ENCODE data around the gene CCK. TPM values are rescaled to one million over a fixed set of nuclear protein-coding genes. Genes with fewer than 3 reads are reported as not detected.

The CCK gene
- total and polyA plus RNA-seq, 7 donors = 0.22 to 0.31 TPM; not detected in 5

- ATAC-seq (peak; percentile 41 to 72 (median 48)), DNase-seq (no peak)
- H3K36me3 ChIP-seq (ENCODE audit: insufficient read depth in 1 of 2, low read depth in 1 of 2) = no peaks in the 10 kb centered on the region
- no peak overlapping the region for H3K4me3 ChIP-seq
- WGBS, 3 donors = 41 to 45% (median 41%) methylated on average over 12 to 14 of the region's 14 CpGs
- intact Hi-C loops (cut with DNase I) = loop anchor here (2.0 to 10.0 kb wide), 3 partner anchors 213 to 335 kb away; no protein-coding TSS in a partner anchor
- no peak overlapping the region for H3K27ac ChIP-seq
- H3K9me3 ChIP-seq = no peaks in the 10 kb centered on the region
- peaks cover 0 to 6% (median 0%) of the 10 kb centered on the region in 3 donors for H3K27me3 ChIP-seq (ENCODE audit: insufficient read depth in 3 of 3, low read length in 2 of 3)
- TF ChIP-seq, protein P1, sequence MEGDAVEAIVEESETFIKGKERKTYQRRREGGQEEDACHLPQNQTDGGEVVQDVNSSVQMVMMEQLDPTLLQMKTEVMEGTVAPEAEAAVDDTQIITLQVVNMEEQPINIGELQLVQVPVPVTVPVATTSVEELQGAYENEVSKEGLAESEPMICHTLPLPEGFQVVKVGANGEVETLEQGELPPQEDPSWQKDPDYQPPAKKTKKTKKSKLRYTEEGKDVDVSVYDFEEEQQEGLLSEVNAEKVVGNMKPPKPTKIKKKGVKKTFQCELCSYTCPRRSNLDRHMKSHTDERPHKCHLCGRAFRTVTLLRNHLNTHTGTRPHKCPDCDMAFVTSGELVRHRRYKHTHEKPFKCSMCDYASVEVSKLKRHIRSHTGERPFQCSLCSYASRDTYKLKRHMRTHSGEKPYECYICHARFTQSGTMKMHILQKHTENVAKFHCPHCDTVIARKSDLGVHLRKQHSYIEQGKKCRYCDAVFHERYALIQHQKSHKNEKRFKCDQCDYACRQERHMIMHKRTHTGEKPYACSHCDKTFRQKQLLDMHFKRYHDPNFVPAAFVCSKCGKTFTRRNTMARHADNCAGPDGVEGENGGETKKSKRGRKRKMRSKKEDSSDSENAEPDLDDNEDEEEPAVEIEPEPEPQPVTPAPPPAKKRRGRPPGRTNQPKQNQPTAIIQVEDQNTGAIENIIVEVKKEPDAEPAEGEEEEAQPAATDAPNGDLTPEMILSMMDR (IDR thresholded peaks at IDR 0.05) = peak; percentile 55
- H3K4me1 ChIP-seq = peaks cover 4% of the 10 kb centered on the region
Observed at GRCh38 chr3:42229942-42230688, 35.9 kb downstream of the CCK start.

DNA sequence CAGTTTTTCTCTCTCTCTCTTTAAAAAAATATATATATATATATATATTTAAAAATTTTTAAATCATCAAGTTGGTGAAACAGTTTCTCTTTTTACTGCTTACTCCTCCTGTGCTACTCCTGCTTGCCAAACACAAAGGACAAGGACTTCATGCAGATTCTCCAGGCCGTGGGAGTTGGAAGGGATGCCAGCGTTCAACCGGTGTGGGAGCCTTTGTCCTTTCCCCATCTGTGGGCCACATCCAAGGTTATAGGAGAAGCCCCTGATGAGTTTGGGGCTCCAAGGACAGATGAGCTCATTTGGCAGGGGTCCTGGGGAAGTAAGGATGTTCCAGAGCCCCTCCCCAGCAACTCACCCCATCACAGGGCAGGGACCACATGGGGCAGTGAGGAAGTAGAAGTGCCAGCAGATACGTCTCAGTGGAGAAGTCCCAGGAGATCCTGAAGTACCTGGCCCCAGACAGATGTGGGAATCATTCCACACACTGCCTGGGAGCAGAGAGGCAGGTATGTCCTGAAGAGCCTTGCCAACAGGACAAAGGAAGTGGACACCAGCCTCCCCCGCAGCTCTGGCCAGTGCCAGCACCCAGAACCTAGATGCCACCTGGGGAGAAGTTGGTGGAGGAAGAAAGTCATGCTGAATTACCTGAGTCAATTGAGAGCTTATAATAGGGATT is 36.6 kb downstream of the CCK start:
- no peak overlapping the region for H3K27ac ChIP-seq
- H3K4me3 ChIP-seq = no peak overlapping the region
- H3K9me3 ChIP-seq = no peaks in the 10 kb centered on the region
- ATAC-seq (peak in 1 of 4 donors; percentile 19), DNase-seq (no peak)
- intact Hi-C loops (cut with DNase I) = loop anchor here (5.0 to 10.0 kb wide), 2 partner anchors 313 to 335 kb away; no protein-coding TSS in a partner anchor
- 29 to 42% (median 32%) methylated on average over 5 of the region's 5 CpGs for WGBS, 3 donors
- peaks cover 0 to 1% (median 0%) of the 10 kb centered on the region in 3 donors for H3K27me3 ChIP-seq (ENCODE audit: insufficient read depth in 3 of 3, low read length in 2 of 3)
- no peaks in the 10 kb centered on the region for H3K36me3 ChIP-seq (ENCODE audit: insufficient read depth in 1 of 2, low read depth in 1 of 2)
- peaks cover 8% of the 10 kb centered on the region for H3K4me1 ChIP-seq
- TF ChIP-seq, protein P1 (IDR thresholded peaks at IDR 0.05) = no peak

DNA sequence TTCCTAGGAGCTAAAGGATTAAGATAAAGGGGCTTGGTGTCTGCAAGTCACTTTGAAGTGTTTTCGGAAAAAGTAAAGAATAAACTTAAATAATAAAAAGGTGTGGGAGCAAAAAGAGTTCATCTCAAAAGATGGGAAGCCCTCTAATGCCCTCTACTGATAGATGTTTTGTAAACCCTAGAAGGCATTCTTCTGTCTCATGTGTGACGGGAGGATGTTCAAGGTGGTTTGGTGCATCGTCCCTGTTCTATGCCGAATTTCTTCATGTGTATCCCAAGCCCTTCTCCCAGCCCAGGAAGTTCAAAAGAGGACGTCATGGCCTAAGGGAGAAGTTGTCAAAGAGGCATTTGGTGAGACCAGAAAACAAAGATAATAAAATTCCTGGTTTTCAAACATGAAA is 37.2 kb downstream of the CCK start:
- H3K4me1 ChIP-seq = peaks cover 14% of the 10 kb centered on the region
- H3K4me3 ChIP-seq = no peak overlapping the region
- H3K27me3 ChIP-seq (ENCODE audit: insufficient read depth in 3 of 3, low read length in 2 of 3) = no peaks in the 10 kb centered on the region
- peaks cover 0 to 6% of the 10 kb centered on the region in 2 donors for H3K36me3 ChIP-seq (ENCODE audit: insufficient read depth in 1 of 2, low read depth in 1 of 2)
- TF ChIP-seq, protein P1 (IDR thresholded peaks at IDR 0.05) = no peak
- DNase-seq (no peak), ATAC-seq (no peak)
- no peak overlapping the region for H3K27ac ChIP-seq
- intact Hi-C loops (cut with DNase I) = loop anchor here (5.0 to 10.0 kb wide), 2 partner anchors 314 to 334 kb away; no protein-coding TSS in a partner anchor
- WGBS, 3 donors = 36 to 48% (median 38%) methylated on average over 5 of the region's 5 CpGs
- no peaks in the 10 kb centered on the region for H3K9me3 ChIP-seq

GRCh38 chr3:42226470-42227425 is 39.2 kb downstream of the CCK start:
- H3K9me3 ChIP-seq = no peaks in the 10 kb centered on the region
- H3K27me3 ChIP-seq (ENCODE audit: insufficient read depth in 3 of 3, low read length in 2 of 3) = no peaks in the 10 kb centered on the region
- peaks cover 3 to 19% of the 10 kb centered on the region in 2 donors for H3K36me3 ChIP-seq (ENCODE audit: insufficient read depth in 1 of 2, low read depth in 1 of 2)
- no peak for DNase-seq
- H3K4me3 ChIP-seq = no peak overlapping the region
- TF ChIP-seq, protein P1 (IDR thresholded peaks at IDR 0.05) = no peak
- intact Hi-C loops (cut with DNase I) = loop anchor here (5.0 to 10.0 kb wide), 2 partner anchors 316 to 332 kb away; no protein-coding TSS in a partner anchor
- WGBS, 3 donors = 74 to 81% (median 81%) methylated on average over 11 of the region's 11 CpGs
- ATAC-seq = no peak
- H3K4me1 ChIP-seq = peaks cover 14% of the 10 kb centered on the region
- H3K27ac ChIP-seq = no peak overlapping the region
